Retinal pigment epithelial cell (primary cell): Measurements from ENCODE around the gene AGAP1.

Experiments
- DNase-seq: peaks from one replicate; pipeline ENCODE4 v3.0.0-alpha.2; 2010; ENCODE audit warnings: low read depth
- H3K4me3 ChIP-seq: 2 replicates; pipeline ENCODE4 v1.5.1; 2011; ENCODE audit warnings: mild to moderate bottlenecking, low read length, control low read depth, moderate library complexity
- CTCF ChIP-seq: conservative IDR thresholded peaks from 2 replicates; pipeline ENCODE4 v1.5.1; 2011; ENCODE audit warnings: low read depth, low read length, control low read depth, inconsistent platforms

AGAP1 gene

GRCh38 chr2:235988271-235989015 is 494.6 kb downstream of the AGAP1 start:
- no peak for TF ChIP-seq CTCF

DNA sequence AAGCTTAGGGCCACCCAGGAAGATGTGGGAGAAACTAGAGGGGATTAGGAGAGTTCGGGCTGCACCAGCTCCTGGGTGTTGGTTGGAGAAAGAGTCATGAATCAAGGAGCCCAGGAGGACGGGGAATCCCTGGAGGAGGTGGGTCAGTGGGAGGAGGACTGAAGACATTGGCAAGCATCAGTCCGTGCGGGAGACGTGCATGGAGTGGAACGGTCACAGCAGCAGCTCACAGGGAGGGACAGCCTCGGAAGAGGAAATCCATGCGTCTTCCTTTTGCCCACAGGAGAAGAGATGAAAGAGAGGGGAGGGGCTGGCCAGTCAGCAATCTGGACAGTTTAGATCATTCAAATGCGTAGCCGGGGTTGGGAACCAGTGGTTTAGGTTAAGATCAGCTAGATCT is 495.7 kb downstream of the AGAP1 start:
- no peak for DNase-seq
- no peak for TF ChIP-seq CTCF
- H3K4me3 ChIP-seq = no peak overlapping the region

More at GRCh38 chr2:235988271-235989015, 494.6 kb downstream of the AGAP1 start:
- no peak for DNase-seq
- H3K4me3 ChIP-seq = no peak overlapping the region

GRCh38 chr2:235990344-235990743 is 496.5 kb downstream of the AGAP1 start:
- TF ChIP-seq CTCF = no peak
- H3K4me3 ChIP-seq = no peak overlapping the region
- DNase-seq = no peak

DNA sequence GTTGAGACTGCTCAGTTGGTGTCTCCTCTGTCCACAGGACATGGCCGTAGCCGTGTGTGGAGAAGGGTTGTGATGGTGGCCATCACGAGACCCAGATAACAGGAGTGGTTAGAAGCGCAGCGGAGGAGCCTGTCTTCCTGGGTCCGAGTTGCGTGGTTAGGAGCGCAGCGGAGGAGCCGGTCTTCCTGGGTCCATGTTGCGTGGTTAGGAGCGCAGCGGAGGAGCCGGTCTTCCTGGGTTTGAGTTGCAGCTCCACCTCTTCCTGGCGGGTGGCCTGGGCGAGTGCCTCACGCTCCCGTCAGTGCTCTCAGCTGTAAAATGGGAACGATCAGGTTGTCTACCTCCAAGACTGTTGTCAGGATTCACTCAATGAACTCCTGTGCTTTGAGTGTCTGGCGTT is 498.2 kb downstream of the AGAP1 start:
- H3K4me3 ChIP-seq = no peak overlapping the region
- DNase-seq = no peak
- TF ChIP-seq CTCF = no peak

DNA sequence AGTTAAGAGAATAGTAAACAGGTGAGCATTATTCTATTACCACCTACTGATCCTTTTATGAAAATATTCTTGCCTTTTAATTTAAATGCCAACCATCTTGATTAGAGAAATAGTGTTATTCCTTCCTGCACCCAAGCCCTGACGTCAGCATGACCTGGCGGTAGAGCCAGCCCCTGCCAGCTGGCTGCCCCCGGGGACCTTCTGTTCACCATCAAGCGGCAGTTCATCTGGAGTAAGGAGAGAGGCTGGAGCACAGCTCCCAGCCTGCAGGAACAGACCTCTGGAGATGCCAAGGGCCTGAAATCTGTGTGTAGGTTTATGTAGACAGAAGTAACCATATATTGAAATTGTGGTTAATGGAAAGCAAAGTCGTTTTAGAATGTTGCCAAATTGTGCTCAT is 502.6 kb downstream of the AGAP1 start:
- TF ChIP-seq CTCF = no peak
- DNase-seq = no peak
- no peak overlapping the region for H3K4me3 ChIP-seq

DNA sequence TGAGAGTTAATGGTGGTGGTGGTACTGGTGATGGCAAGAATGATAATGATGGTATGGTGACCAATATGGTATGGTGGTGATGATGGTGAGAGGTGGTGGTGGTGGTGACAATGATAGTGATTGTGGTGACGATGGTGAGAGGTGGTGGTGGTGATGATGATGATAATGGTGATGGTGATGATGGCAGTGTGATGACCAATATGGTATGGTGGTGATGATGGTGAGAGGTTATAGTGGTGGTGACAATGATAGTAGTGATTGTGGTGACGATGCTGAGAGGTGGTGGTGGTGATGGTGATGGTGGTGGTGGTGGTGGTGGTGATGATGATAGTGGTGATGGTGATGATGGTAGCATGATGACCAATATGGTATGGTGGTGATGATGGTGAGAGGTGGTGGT is 505.2 kb downstream of the AGAP1 start:
- no peak for TF ChIP-seq CTCF
- DNase-seq = no peak
- no peak overlapping the region for H3K4me3 ChIP-seq

DNA sequence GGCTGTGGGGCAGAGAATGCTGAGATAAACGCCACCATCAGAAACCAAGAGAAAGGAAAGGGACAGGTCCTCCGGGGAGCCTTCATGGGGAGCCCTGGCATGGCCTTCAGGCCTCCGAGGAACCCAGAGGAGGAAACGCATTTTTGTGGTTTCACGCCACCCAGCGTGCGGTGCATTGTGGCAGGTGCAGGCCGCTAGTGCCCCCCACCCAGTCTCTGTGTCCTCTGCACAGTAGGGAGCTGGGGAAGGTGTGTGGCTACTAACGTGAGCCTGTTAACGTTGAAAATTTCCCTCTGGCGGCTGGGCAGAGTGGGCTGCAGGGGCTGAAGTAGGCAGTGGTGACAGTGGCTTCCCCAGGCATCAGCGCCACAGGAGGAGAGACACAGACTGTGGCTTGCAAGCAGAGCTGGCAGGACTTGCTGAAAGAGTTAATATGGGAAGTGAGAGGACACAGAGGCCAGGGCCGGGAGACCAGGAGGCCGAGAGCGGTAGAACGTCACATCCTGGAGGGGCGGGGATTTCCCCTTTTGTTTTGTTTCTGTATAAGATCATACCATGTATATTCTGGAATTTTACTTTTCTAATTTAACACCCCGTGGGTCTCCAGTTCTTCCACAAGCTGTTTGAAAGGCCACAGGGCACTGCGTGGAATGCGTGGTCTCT is 507.5 kb downstream of the AGAP1 start:
- H3K4me3 ChIP-seq = no peak overlapping the region
- DNase-seq = no peak
- no peak for TF ChIP-seq CTCF
